ENCODE measurements around the gene ZMIZ2.

ZMIZ2 gene

DNA sequence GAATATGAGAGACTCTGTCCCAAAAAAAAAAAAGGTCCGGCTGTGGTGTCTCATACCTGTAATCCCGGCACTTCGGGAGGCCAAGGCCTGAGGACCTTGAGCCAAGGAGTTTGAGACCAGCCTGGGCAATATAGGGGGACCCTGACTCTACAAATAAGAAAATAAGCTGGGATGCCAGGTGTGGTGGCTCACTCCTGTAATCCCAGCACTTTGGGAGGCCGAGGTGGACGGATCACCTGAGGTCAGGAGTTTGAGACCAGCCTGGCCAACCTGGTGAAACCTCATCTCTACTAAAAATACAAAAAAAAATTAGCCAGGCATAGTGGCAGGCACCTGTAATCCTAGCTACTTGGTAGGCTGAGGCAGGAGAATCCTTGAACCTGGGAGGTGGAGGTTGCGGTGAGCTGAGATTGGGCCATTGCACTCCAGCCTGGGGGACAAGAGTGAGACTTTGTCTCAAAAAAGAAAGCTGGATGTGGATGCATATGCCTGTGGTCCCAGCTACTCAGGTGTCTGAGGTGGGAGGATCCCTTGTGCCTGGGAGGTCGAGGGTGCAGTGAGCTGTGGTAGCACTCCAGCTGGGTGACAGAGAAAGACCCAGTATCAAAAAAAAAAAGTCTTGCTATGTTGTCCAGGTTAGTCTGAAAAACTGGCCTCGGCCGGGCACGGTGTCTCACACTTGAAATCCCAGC lies 55.3 kb downstream of the ZMIZ2 start:
- peak; percentile 19 for DNase-seq

GRCh38 chr7:44805950-44806349 lies 57.3 kb downstream of the ZMIZ2 start:
- DNase-seq = peak; percentile 11

GRCh38 chr7:44808914-44809393 lies 60.3 kb downstream of the ZMIZ2 start:
- DNase-seq = no peak

GRCh38 chr7:44811093-44811492 lies 62.4 kb downstream of the ZMIZ2 start:
- DNase-seq = peak; percentile 51

DNA sequence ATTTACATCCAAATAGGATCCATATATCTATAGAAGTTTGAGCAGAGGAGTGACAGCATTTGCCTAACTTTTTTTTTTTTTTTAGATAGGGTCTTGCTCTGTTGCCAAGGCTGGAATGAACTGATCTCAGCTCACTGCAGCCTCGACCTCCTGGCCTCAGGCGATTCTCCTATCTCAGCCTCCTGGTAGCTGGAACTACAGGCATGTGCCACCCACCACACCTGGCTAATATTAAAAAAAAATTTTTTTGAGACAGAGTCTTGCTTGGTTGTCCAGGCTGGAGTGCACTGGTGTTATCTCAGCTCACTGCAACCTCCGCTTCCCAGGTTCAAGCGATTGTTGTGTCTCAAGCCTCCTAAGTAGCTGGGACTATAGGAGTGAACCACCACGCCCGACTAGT lies 62.9 kb downstream of the ZMIZ2 start:
- no peak for DNase-seq

DNA sequence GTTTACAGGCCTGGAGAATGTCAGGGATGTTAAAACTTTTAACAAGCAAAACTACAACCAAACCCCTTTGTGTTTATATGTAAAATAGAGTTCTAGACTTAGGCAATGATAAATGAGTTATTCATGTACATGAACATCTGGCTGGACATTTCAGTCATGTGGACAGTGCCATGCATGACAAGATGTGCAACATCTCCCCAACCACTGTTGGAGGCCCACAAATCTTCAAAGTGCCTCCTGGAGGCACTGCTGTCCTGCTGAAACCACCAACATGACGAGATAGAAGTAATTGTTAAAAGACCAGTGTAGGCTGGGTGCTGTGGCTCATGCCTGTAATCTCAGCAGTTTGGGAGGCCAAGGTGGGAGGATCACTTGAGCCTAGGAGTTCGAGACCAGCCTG lies 66.3 kb downstream of the ZMIZ2 start:
- no peak for DNase-seq

GRCh38 chr7:44819292-44819691 lies 70.6 kb downstream of the ZMIZ2 start:
- peak; percentile 12 for DNase-seq

Measured in NCI-H69 (cell line).